A549 (cell line): ENCODE results near the gene IGFBP3. TPM values are rescaled to one million over a fixed set of nuclear protein-coding genes. Genes with fewer than 3 reads are reported as not detected.

Experiments
- ATAC-seq, 2 experiments: fragments of 200-7000 bp in 1 of 2; fragments of >200 bp in 1 of 2; cut with Nextera tagmentation in 1 of 2; cut with Tn5 transposase in 1 of 2; 3 replicates each; pipeline versions ENCODE4 v1.8.0 to v1.9.1; 2018 to 2020; ENCODE audit warnings: mild to moderate bottlenecking in 1 of 2, moderate library complexity in 1 of 2
- CTCF ChIA-PET: fragments of 300-600 bp; sonication (Branson Sonifier 250); formaldehyde crosslinking; extraction: SDS; loops from one replicate; lab custom pipeline; 2021; ENCODE audit warnings: antibody characterized with exemption, inconsistent platforms; lab: Yijun Ruan, JAX
- POLR2A ChIA-PET: fragments of 350-600 bp; formaldehyde crosslinking; extraction: SDS; loops from one replicate; lab custom pipeline; 2021; ENCODE audit warnings: antibody characterized with exemption, inconsistent platforms; lab: Yijun Ruan, JAX
- DNase-seq, 2 experiments: peaks; one replicate each; pipeline versions ENCODE4 v3.0.0 to v3.0.0-alpha.2; 2011 to 2016; ENCODE audit warnings: low read depth in 1 of 2, low spot score in 1 of 2
- FAIRE-seq: peaks from 2 replicates; lab custom pipeline; 2011; peaks lifted over from hg19 to GRCh38; lab: Jason Lieb, UNC
- H3K27ac ChIP-seq, 2 experiments: fragments of >200 bp; sonication (Bioruptor Twin); formaldehyde crosslinking; 3 replicates each; pipeline ENCODE4 v1.5.1; 2016 to 2017
- H3K4me1 ChIP-seq: fragments of >200 bp; sonication (Bioruptor Twin); formaldehyde crosslinking; 3 replicates; pipeline ENCODE4 v1.6.1; 2016
- H3K4me2 ChIP-seq: fragments of >200 bp; sonication (Bioruptor Twin); formaldehyde crosslinking; 3 replicates; pipeline ENCODE4 v1.6.1; 2016
- H3K4me3 ChIP-seq: fragments of >200 bp; sonication (Bioruptor Twin); formaldehyde crosslinking; 3 replicates; pipeline ENCODE4 v1.5.1; 2016
- H3K9me3 ChIP-seq: fragments of >200 bp; sonication (Bioruptor Twin); formaldehyde crosslinking; 3 replicates; pipeline ENCODE4 v1.6.1; 2016
- CBX8 ChIP-seq: fragments of 200-600 bp; sonication (generic); IDR thresholded peaks from 2 replicates; pipeline ENCODE4 v1.6.1; 2016
- CEBPB ChIP-seq, 2 experiments: fragments of >200 bp in 1 of 2; sonication (Bioruptor Twin) in 1 of 2; formaldehyde crosslinking in 1 of 2; IDR thresholded peaks; 2 replicates each; pipeline ENCODE4 v1.6.1; 2012 to 2016
- CHD4 ChIP-seq: fragments of 200-600 bp; sonication (generic); IDR thresholded peaks from 2 replicates; pipeline ENCODE4 v1.6.1; 2016; ENCODE audit warnings: antibody characterized with exemption, mild to moderate bottlenecking, borderline replicate concordance
- EHMT2 ChIP-seq: fragments of 200-600 bp; sonication (generic); IDR thresholded peaks from 2 replicates; pipeline ENCODE4 v1.6.1; 2016; ENCODE audit warnings: antibody characterized with exemption, low read depth, mild to moderate bottlenecking, moderate library complexity
- ELK1 ChIP-seq: fragments of 150-350 bp; IDR thresholded peaks from 2 replicates; pipeline ENCODE4 v1.6.1; 2014; ENCODE audit warnings: low read depth, mild to moderate bottlenecking, low read length
- EP300 ChIP-seq, 2 experiments: fragments of >200 bp; sonication (Bioruptor Twin); formaldehyde crosslinking; IDR thresholded peaks; 2 replicates in 1 of 2; 3 replicates in 1 of 2; pipeline ENCODE4 v1.6.1; 2016 to 2017
- FOSL2 ChIP-seq, 2 experiments: fragments of 450-650 bp in 1 of 2; fragments of >200 bp in 1 of 2; sonication (Bioruptor Twin) in 1 of 2; formaldehyde crosslinking; IDR thresholded peaks; 2 replicates each; pipeline versions ENCODE4 v1.5.0 to v1.6.1; 2016 to 2020; ENCODE audit warnings: mild to moderate bottlenecking in 1 of 2, moderate library complexity in 1 of 2
- HEYL ChIP-seq: fragments of 250-450 bp; sonication (Bioruptor Pico); IDR thresholded peaks from 2 replicates; pipeline ENCODE4 v1.8.0; 2021; ENCODE audit warnings: mild to moderate bottlenecking, moderate library complexity
- HOXA7 ChIP-seq: fragments of 250-450 bp; sonication (Bioruptor Pico); IDR thresholded peaks from 2 replicates; pipeline ENCODE4 v1.5.0; 2020; ENCODE audit warnings: mild to moderate bottlenecking, moderate library complexity
- KDM1A ChIP-seq: fragments of 200-600 bp; sonication (generic); IDR thresholded peaks from 2 replicates; pipeline ENCODE4 v1.6.1; 2016; ENCODE audit warnings: low read depth, mild to moderate bottlenecking
- KDM5A ChIP-seq: fragments of 200-600 bp; sonication (generic); IDR thresholded peaks from 2 replicates; pipeline ENCODE4 v1.6.1; 2016; ENCODE audit warnings: antibody characterized with exemption, mild to moderate bottlenecking
- MYC ChIP-seq: IDR thresholded peaks from 2 replicates; pipeline ENCODE4 v1.6.1; 2012; ENCODE audit warnings: mild to moderate bottlenecking, inconsistent platforms, low read length, improper control_type of control experiment, borderline replicate concordance
- RAD21 ChIP-seq, 2 experiments: fragments of >200 bp in 1 of 2; sonication (Bioruptor Twin) in 1 of 2; formaldehyde crosslinking in 1 of 2; IDR thresholded peaks in 1 of 2; conservative IDR thresholded peaks in 1 of 2; 2 replicates in 1 of 2; 3 replicates in 1 of 2; pipeline ENCODE4 v1.6.1; 2012 to 2018; ENCODE audit warnings: inconsistent platforms in 1 of 2
- RCOR1 ChIP-seq: fragments of 150-350 bp; IDR thresholded peaks from 2 replicates; pipeline ENCODE4 v1.6.1; 2014; ENCODE audit warnings: antibody characterized with exemption, low read length, low read depth
- SREBF2 ChIP-seq: fragments of 450-650 bp; IDR thresholded peaks from 2 replicates; pipeline ENCODE4 v1.6.1; 2014; ENCODE audit warnings: mild to moderate bottlenecking, moderate library complexity
- TFCP2L1 ChIP-seq: fragments of 250-450 bp; sonication (Bioruptor Pico); IDR thresholded peaks from 2 replicates; pipeline ENCODE4 v1.5.0; 2021; ENCODE audit warnings: mild to moderate bottlenecking
- TP53 ChIP-seq: fragments of 250-450 bp; sonication (Bioruptor Pico); IDR thresholded peaks from 2 replicates; pipeline ENCODE4 v1.5.0; 2021; ENCODE audit warnings: mild to moderate bottlenecking, moderate library complexity
- ZNF302 ChIP-seq: fragments of 250-450 bp; sonication (Bioruptor Pico); IDR thresholded peaks from 2 replicates; pipeline ENCODE4 v1.9.0; 2021; ENCODE audit warnings: inconsistent platforms, mild to moderate bottlenecking, moderate library complexity
- WGBS: methylation state at CpG from one replicate; pipeline ENCODE4 v1.1.6; 2017; ENCODE audit errors: missing lambda C conversion rate; 5-methylcytosine and 5-hydroxymethylcytosine counted together
- polyA plus RNA-seq, 4 experiments: library from polyadenylated mRNA; depleted of rRNA in 3 of 4; stranded (reverse); fragments of >200 nt; fragmentation: RNase III in 1 of 4; extraction: RNeasy Plus Mini Kit Qiagen cat#74134 plus additional on column Dnase treatment in 1 of 4; gene quantifications; 2 replicates in 3 of 4; 3 replicates in 1 of 4; pipeline ENCODE4 v1.2.3, GENCODE V29; 2011 to 2017
- TF ChIP-seq, protein P1 (sequence below): fragments of 450-650 bp; IDR thresholded peaks from 2 replicates; pipeline ENCODE4 v1.6.1; 2014; ENCODE audit warnings: antibody characterized with exemption
- TF ChIP-seq, protein P2 (sequence below): fragments of >200 bp; sonication (Bioruptor Twin); formaldehyde crosslinking; IDR thresholded peaks from 3 replicates; pipeline ENCODE4 v1.5.1; 2016
- TF ChIP-seq, protein P3 (sequence below): fragments of 200-600 bp; sonication (generic); IDR thresholded peaks from 2 replicates; pipeline ENCODE4 v1.6.1; 2016; ENCODE audit warnings: antibody characterized with exemption, mild to moderate bottlenecking, moderate library complexity
- TF ChIP-seq, protein P4 (sequence below): IDR thresholded peaks from 2 replicates; pipeline ENCODE4 v1.6.1; 2012

Gene IGFBP3
- polyA plus RNA-seq, 2 of the 4 experiments (the other 2 are of a cell fraction) = 153 to 291 TPM

GRCh38 chr7:45921381-45921698 lies 268 bp upstream of the IGFBP3 start (continued):
- TF ChIP-seq FOSL2 (IDR thresholded peaks at IDR 0.05) = no peak
- TF ChIP-seq FOSL2 (CRISPR knock-in tag; IDR thresholded peaks at IDR 0.05) = no peak
- TF ChIP-seq ELK1 = no peak
- no peak for TF ChIP-seq RAD21 (conservative IDR thresholded peaks at IDR 0.05 in 1 of 2, IDR thresholded peaks at IDR 0.05 in 1 of 2)
- TF ChIP-seq, protein P1, sequence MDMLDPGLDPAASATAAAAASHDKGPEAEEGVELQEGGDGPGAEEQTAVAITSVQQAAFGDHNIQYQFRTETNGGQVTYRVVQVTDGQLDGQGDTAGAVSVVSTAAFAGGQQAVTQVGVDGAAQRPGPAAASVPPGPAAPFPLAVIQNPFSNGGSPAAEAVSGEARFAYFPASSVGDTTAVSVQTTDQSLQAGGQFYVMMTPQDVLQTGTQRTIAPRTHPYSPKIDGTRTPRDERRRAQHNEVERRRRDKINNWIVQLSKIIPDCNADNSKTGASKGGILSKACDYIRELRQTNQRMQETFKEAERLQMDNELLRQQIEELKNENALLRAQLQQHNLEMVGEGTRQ = no peak
- no peak for TF ChIP-seq SREBF2
- TF ChIP-seq HOXA7 (CRISPR knock-in tag) = no peak
- TF ChIP-seq, protein P2, sequence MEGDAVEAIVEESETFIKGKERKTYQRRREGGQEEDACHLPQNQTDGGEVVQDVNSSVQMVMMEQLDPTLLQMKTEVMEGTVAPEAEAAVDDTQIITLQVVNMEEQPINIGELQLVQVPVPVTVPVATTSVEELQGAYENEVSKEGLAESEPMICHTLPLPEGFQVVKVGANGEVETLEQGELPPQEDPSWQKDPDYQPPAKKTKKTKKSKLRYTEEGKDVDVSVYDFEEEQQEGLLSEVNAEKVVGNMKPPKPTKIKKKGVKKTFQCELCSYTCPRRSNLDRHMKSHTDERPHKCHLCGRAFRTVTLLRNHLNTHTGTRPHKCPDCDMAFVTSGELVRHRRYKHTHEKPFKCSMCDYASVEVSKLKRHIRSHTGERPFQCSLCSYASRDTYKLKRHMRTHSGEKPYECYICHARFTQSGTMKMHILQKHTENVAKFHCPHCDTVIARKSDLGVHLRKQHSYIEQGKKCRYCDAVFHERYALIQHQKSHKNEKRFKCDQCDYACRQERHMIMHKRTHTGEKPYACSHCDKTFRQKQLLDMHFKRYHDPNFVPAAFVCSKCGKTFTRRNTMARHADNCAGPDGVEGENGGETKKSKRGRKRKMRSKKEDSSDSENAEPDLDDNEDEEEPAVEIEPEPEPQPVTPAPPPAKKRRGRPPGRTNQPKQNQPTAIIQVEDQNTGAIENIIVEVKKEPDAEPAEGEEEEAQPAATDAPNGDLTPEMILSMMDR = no peak
- TF ChIP-seq KDM1A = no peak

- FAIRE-seq (no peak), DNase-seq (no peak), ATAC-seq (no peak)
- peak overlapping the region; percentile 78 to 92 for H3K27ac ChIP-seq
- POLR2A ChIA-PET = interaction anchor here (1.3 kb wide), 1 partner anchor 219 kb away, joined by 4 read pairs; no protein-coding TSS in a partner anchor
- WGBS = 18% methylated on average over 19 of the region's 19 CpGs
- H3K9me3 ChIP-seq = no peaks in the 10 kb centered on the region
- TF ChIP-seq CHD4 = no peak
- TF ChIP-seq, protein P3, sequence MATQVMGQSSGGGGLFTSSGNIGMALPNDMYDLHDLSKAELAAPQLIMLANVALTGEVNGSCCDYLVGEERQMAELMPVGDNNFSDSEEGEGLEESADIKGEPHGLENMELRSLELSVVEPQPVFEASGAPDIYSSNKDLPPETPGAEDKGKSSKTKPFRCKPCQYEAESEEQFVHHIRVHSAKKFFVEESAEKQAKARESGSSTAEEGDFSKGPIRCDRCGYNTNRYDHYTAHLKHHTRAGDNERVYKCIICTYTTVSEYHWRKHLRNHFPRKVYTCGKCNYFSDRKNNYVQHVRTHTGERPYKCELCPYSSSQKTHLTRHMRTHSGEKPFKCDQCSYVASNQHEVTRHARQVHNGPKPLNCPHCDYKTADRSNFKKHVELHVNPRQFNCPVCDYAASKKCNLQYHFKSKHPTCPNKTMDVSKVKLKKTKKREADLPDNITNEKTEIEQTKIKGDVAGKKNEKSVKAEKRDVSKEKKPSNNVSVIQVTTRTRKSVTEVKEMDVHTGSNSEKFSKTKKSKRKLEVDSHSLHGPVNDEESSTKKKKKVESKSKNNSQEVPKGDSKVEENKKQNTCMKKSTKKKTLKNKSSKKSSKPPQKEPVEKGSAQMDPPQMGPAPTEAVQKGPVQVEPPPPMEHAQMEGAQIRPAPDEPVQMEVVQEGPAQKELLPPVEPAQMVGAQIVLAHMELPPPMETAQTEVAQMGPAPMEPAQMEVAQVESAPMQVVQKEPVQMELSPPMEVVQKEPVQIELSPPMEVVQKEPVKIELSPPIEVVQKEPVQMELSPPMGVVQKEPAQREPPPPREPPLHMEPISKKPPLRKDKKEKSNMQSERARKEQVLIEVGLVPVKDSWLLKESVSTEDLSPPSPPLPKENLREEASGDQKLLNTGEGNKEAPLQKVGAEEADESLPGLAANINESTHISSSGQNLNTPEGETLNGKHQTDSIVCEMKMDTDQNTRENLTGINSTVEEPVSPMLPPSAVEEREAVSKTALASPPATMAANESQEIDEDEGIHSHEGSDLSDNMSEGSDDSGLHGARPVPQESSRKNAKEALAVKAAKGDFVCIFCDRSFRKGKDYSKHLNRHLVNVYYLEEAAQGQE = peak; percentile 10; the same call in 1 of the 2 replicates
- H3K4me3 ChIP-seq = peak overlapping the region; percentile 66
- H3K4me2 ChIP-seq = peak overlapping the region; percentile 72
- peaks cover 57% of the 10 kb centered on the region for H3K4me1 ChIP-seq
- CTCF ChIA-PET = interaction anchor here (0.6 to 11.7 kb wide), 12 partner anchors 18 to 1345 kb away, joined by 3 to 285 read pairs (median 24); partner anchors contain the start of gene IGFBP1
Observed at GRCh38 chr7:45919993-45920459, 1.0 kb downstream of the IGFBP3 start.

GRCh38 chr7:45919231-45919784 lies 1.8 kb downstream of the IGFBP3 start:
- Histone ChIP-seq H3K27ac (peak overlapping the region; percentile 78 to 92; a peak in 4 of 6 replicates), H3K9me3 (no peaks in the 10 kb centered on the region), H3K4me3 (peak overlapping the region; percentile 66), H3K4me1 (peaks cover 50% of the 10 kb centered on the region), H3K4me2 (peak overlapping the region; percentile 72)
- no peak for ATAC-seq
- no peak for DNase-seq
- TF ChIP-seq TFCP2L1 (no peak), CBX8 (no peak), KDM1A (no peak), HEYL (no peak), ZNF302 (CRISPR knock-in tag) (no peak), TP53 (CRISPR knock-in tag) (no peak), KDM5A (no peak), EHMT2 (no peak), MYC (no peak), RCOR1 (no peak), EP300 (IDR thresholded peaks at IDR 0.05) (no peak), HOXA7 (CRISPR knock-in tag) (no peak), CEBPB (IDR thresholded peaks at IDR 0.05) (no peak)
- TF ChIP-seq, protein P1 = no peak
- TF ChIP-seq, protein P4, sequence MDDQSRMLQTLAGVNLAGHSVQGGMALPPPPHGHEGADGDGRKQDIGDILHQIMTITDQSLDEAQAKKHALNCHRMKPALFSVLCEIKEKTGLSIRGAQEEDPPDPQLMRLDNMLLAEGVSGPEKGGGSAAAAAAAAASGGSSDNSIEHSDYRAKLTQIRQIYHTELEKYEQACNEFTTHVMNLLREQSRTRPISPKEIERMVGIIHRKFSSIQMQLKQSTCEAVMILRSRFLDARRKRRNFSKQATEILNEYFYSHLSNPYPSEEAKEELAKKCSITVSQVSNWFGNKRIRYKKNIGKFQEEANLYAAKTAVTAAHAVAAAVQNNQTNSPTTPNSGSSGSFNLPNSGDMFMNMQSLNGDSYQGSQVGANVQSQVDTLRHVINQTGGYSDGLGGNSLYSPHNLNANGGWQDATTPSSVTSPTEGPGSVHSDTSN = no peak
- WGBS = 45% methylated on average over 9 of the region's 9 CpGs
- no peak for FAIRE-seq
- ChIA-PET POLR2A (no interaction called here), CTCF (interaction anchor here (1.5 to 11.7 kb wide), 10 partner anchors 11 to 1334 kb away, joined by 4 to 285 read pairs (median 32); no protein-coding TSS in a partner anchor)
